ENCODE results near the gene ASTN1.
A peak's percentile ranks its signal among the peaks of the same experiment; 100 is the strongest.

The ASTN1 gene

DNA sequence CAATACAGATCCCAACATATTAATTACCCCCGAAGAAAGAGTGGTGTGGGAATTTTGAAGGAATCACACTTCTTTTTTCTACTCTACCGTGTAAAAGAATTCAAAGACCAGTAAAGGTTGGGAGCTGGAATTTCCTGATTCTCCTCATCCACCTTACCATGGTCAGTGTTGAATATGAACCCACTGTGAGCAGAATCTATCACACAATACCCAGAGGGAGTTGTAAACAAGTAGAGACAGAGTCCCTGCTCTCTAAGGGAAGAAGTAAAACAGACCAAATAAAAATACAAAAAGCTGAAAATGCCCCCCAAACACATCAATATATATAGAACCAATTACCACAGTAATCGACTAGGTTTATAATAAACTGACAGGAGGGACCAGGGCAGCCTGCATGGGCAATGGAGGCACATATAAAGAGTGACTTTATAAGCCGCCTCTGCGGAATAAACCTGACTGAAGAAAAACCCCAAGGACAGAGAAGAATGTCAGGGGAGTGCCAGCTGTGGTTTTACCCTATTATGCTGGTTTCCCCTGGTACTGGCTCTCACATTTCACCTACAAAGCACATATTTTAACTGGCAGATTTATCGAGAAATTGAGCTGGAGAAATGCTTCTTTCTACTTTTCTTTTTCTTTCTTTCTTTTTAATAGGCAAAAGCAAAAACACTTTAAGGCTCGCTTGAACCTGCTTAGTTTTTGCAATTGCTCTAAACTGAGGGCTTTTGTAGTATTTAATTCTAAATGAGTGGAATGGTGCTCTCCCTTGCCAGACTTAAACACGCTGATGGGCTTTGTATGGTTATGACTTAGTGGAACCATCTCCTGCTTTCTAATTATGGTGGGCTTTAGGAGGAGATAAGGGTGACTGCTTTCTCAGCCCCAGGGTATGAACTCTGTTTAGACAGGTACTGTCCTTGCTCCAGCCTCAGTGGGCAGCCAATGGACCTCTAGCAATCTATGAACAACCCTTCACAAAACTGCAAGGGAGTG, 244.8 kb downstream of the ASTN1 start:
- Histone ChIP-seq H2BK12ac (ENCODE audit: low read length in 2 of 2) (no peak overlapping the region), H3K4me3 (ENCODE audit: insufficient read depth in 1 of 2, low read depth in 1 of 2, low read length in 2 of 2) (no peak overlapping the region), H4K8ac (ENCODE audit: low read length) (no peak overlapping the region), H3K36me3 (ENCODE audit: control insufficient read depth in 1 of 2, insufficient read depth in 2 of 2, low read depth in 1 of 2, low read length in 2 of 2) (no peaks in the 10 kb centered on the region), H3K4ac (ENCODE audit: low read depth in 1 of 2, low read length in 2 of 2) (no peak overlapping the region), H2BK120ac (ENCODE audit: low read depth, low read length) (no peak overlapping the region), H3K23ac (ENCODE audit: low read length in 2 of 2) (no peak overlapping the region), H3K79me1 (replicated peaks; ENCODE audit: low read length, poor library complexity, severe bottlenecking) (no peaks in the 10 kb centered on the region), H3K27ac (ENCODE audit: low read length, poor library complexity, severe bottlenecking) (no peak overlapping the region), H3K9me3 (ENCODE audit: control insufficient read depth, low read length) (no peaks in the 10 kb centered on the region), H3K4me2 (ENCODE audit: low read length, poor library complexity, severe bottlenecking) (no peak overlapping the region), H4K91ac (ENCODE audit: low read length) (no peak overlapping the region), H2AFZ (ENCODE audit: low read depth, low read length) (no peak overlapping the region), H3K9ac (ENCODE audit: low read length) (no peak overlapping the region), H2BK5ac (ENCODE audit: low read depth, low read length, poor library complexity, severe bottlenecking) (no peak overlapping the region), H3K4me1 (ENCODE audit: control insufficient read depth, insufficient read depth, low read depth, low read length) (no peaks in the 10 kb centered on the region), H3K18ac (ENCODE audit: low read depth in 1 of 2, low read length in 2 of 2) (no peak overlapping the region), H2BK15ac (ENCODE audit: low read depth, poor library complexity, severe bottlenecking) (no peak overlapping the region), H3K14ac (ENCODE audit: low read length in 2 of 2) (no peak overlapping the region), H3K27me3 (ENCODE audit: control insufficient read depth in 1 of 2, insufficient read depth in 1 of 2, low read length in 2 of 2) (peaks cover 4 to 21% of the 10 kb centered on the region in 2 experiments), H2AK5ac (ENCODE audit: low read length, severe bottlenecking) (no peak overlapping the region)
- DNase-seq: no peak
- 81% methylated on average over 6 of the region's 8 CpGs for WGBS

DNA sequence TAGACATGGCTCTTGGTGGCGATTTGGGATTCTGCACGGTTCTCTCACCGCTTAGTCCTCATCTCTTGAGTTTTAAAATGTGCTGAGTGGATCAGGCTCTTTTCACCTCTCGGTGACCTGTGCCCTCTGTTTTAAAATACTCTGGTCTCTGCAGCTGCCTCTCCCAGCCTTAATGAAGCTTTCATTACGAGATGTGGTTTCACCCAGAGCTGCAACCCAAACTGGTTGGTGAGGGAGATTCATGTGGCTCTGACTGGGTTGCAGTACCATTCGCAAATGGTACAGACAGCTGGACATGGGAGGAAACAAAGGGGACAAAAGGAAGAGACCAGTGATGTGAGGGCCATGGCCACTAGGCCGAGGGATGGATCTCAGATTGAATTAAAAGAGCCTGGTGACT, 258.9 kb downstream of the ASTN1 start:
- H4K8ac ChIP-seq (ENCODE audit: low read length): no peak overlapping the region
- H2AK5ac ChIP-seq (ENCODE audit: low read length, severe bottlenecking): no peak overlapping the region
- no peak overlapping the region for H3K9ac ChIP-seq (ENCODE audit: low read length)
- H3K4ac ChIP-seq (ENCODE audit: low read depth in 1 of 2, low read length in 2 of 2): no peak overlapping the region
- H2BK5ac ChIP-seq (ENCODE audit: low read depth, low read length, poor library complexity, severe bottlenecking): no peak overlapping the region
- no peak overlapping the region for H3K4me3 ChIP-seq (ENCODE audit: insufficient read depth in 1 of 2, low read depth in 1 of 2, low read length in 2 of 2)
- H3K79me1 ChIP-seq (replicated peaks; ENCODE audit: low read length, poor library complexity, severe bottlenecking): no peaks in the 10 kb centered on the region
- H2BK120ac ChIP-seq (ENCODE audit: low read depth, low read length): no peak overlapping the region
- no peak overlapping the region for H2AFZ ChIP-seq (ENCODE audit: low read depth, low read length)
- WGBS: 81% methylated on average over 7 of the region's 7 CpGs
- H3K36me3 ChIP-seq (ENCODE audit: control insufficient read depth in 1 of 2, insufficient read depth in 2 of 2, low read depth in 1 of 2, low read length in 2 of 2): no peaks in the 10 kb centered on the region
- no peak overlapping the region for H2BK12ac ChIP-seq (ENCODE audit: low read length in 2 of 2)
- no peaks in the 10 kb centered on the region for H3K4me1 ChIP-seq (ENCODE audit: control insufficient read depth, insufficient read depth, low read depth, low read length)
- H3K14ac ChIP-seq (ENCODE audit: low read length in 2 of 2): no peak overlapping the region
- H3K9me3 ChIP-seq (ENCODE audit: control insufficient read depth, low read length): no peaks in the 10 kb centered on the region
- H4K91ac ChIP-seq (ENCODE audit: low read length): no peak overlapping the region
- no peak overlapping the region for H3K4me2 ChIP-seq (ENCODE audit: low read length, poor library complexity, severe bottlenecking)
- peaks cover 32 to 53% of the 10 kb centered on the region in 2 experiments for H3K27me3 ChIP-seq (ENCODE audit: control insufficient read depth in 1 of 2, insufficient read depth in 1 of 2, low read length in 2 of 2)
- DNase-seq: no peak
- H3K18ac ChIP-seq (ENCODE audit: low read depth in 1 of 2, low read length in 2 of 2): no peak overlapping the region
- H3K27ac ChIP-seq (ENCODE audit: low read length, poor library complexity, severe bottlenecking): no peak overlapping the region
- no peak overlapping the region for H3K23ac ChIP-seq (ENCODE audit: low read length in 2 of 2)
- no peak overlapping the region for H2BK15ac ChIP-seq (ENCODE audit: low read depth, poor library complexity, severe bottlenecking)

DNA sequence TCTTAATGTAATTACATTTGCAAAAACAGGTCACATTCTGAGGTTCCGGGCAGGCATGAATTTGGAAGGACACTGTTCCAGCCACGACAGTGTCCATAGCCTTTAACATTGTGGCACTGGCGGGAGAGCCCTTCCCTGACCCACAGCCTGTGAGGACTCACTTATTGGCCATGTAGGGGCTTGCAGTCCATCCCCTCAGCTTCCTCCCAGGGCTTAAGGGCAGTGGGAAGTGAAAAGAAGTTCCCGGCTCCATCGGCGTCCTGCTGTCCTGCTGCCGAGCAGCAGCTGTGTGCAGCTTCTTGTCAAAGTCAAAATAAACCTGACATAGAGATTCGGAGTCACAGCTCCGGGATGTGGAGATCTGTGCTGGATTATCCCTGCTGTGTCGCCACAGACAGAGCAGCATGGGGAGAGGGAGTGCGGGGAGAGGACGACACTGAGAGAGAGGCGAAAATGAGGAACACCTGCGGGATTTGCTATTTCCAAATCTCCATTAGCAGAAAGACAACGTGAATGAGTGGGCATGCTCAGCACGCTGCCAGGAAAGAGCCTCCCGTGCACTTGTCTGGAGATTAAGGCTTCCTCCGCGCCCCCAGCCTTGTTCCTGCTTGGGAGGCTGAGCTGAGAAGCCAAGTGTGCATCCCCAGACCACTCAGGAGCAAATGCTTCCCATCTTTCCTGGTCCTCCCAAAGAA, 260.3 kb downstream of the ASTN1 start:
- H2AK5ac ChIP-seq (ENCODE audit: low read length, severe bottlenecking): no peak overlapping the region
- H3K27me3 ChIP-seq (ENCODE audit: control insufficient read depth in 1 of 2, insufficient read depth in 1 of 2, low read length in 2 of 2): peaks cover 39 to 61% of the 10 kb centered on the region in 2 experiments
- H3K23ac ChIP-seq (ENCODE audit: low read length in 2 of 2): no peak overlapping the region
- no peaks in the 10 kb centered on the region for H3K79me1 ChIP-seq (replicated peaks; ENCODE audit: low read length, poor library complexity, severe bottlenecking)
- no peak overlapping the region for H3K18ac ChIP-seq (ENCODE audit: low read depth in 1 of 2, low read length in 2 of 2)
- H2BK120ac ChIP-seq (ENCODE audit: low read depth, low read length): no peak overlapping the region
- no peak overlapping the region for H2AFZ ChIP-seq (ENCODE audit: low read depth, low read length)
- no peak overlapping the region for H3K9ac ChIP-seq (ENCODE audit: low read length)
- no peak overlapping the region for H4K91ac ChIP-seq (ENCODE audit: low read length)
- H2BK5ac ChIP-seq (ENCODE audit: low read depth, low read length, poor library complexity, severe bottlenecking): no peak overlapping the region
- no peaks in the 10 kb centered on the region for H3K4me1 ChIP-seq (ENCODE audit: control insufficient read depth, insufficient read depth, low read depth, low read length)
- 47% methylated on average over 19 of the region's 19 CpGs for WGBS
- no peak overlapping the region for H3K4me2 ChIP-seq (ENCODE audit: low read length, poor library complexity, severe bottlenecking)
- H3K4me3 ChIP-seq (ENCODE audit: insufficient read depth in 1 of 2, low read depth in 1 of 2, low read length in 2 of 2): peak overlapping the region in 1 of 2 experiments; percentile 17
- no peak for DNase-seq
- H3K36me3 ChIP-seq (ENCODE audit: control insufficient read depth in 1 of 2, insufficient read depth in 2 of 2, low read depth in 1 of 2, low read length in 2 of 2): no peaks in the 10 kb centered on the region
- no peak overlapping the region for H4K8ac ChIP-seq (ENCODE audit: low read length)
- no peak overlapping the region for H3K4ac ChIP-seq (ENCODE audit: low read depth in 1 of 2, low read length in 2 of 2)
- H2BK12ac ChIP-seq (ENCODE audit: low read length in 2 of 2): no peak overlapping the region
- no peak overlapping the region for H2BK15ac ChIP-seq (ENCODE audit: low read depth, poor library complexity, severe bottlenecking)
- H3K27ac ChIP-seq (ENCODE audit: low read length, poor library complexity, severe bottlenecking): no peak overlapping the region
- no peaks in the 10 kb centered on the region for H3K9me3 ChIP-seq (ENCODE audit: control insufficient read depth, low read length)
- no peak overlapping the region for H3K14ac ChIP-seq (ENCODE audit: low read length in 2 of 2)

DNA sequence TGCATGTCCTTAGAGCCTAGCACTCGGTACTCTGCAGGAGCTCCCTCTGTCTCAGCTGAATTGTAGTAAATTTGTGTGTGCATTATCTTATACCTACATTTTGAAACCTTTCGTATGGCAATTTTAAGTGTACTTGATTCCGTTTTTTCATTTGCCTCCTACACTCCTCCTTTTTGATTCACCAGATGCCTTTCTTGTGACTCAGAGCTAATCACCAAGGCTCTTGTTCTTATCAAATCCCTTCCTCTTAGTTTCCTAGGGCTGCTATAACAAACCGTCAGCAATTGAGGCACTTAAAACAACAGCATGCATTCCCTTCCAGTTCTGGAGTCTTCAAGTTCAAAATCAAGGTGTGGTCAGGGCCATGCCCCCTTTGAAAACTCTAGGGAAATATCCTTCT, 261.0 kb downstream of the ASTN1 start:
- no peak overlapping the region for H3K14ac ChIP-seq (ENCODE audit: low read length in 2 of 2)
- no peak overlapping the region for H2AFZ ChIP-seq (ENCODE audit: low read depth, low read length)
- no peak overlapping the region for H4K91ac ChIP-seq (ENCODE audit: low read length)
- H2BK12ac ChIP-seq (ENCODE audit: low read length in 2 of 2): no peak overlapping the region
- H2BK120ac ChIP-seq (ENCODE audit: low read depth, low read length): no peak overlapping the region
- H3K9ac ChIP-seq (ENCODE audit: low read length): no peak overlapping the region
- H3K9me3 ChIP-seq (ENCODE audit: control insufficient read depth, low read length): no peaks in the 10 kb centered on the region
- no peak overlapping the region for H2BK5ac ChIP-seq (ENCODE audit: low read depth, low read length, poor library complexity, severe bottlenecking)
- H3K23ac ChIP-seq (ENCODE audit: low read length in 2 of 2): no peak overlapping the region
- no peaks in the 10 kb centered on the region for H3K4me1 ChIP-seq (ENCODE audit: control insufficient read depth, insufficient read depth, low read depth, low read length)
- no peak overlapping the region for H4K8ac ChIP-seq (ENCODE audit: low read length)
- no peak overlapping the region for H3K18ac ChIP-seq (ENCODE audit: low read depth in 1 of 2, low read length in 2 of 2)
- peaks cover 39 to 68% of the 10 kb centered on the region in 2 experiments for H3K27me3 ChIP-seq (ENCODE audit: control insufficient read depth in 1 of 2, insufficient read depth in 1 of 2, low read length in 2 of 2)
- no peak overlapping the region for H3K27ac ChIP-seq (ENCODE audit: low read length, poor library complexity, severe bottlenecking)
- no peaks in the 10 kb centered on the region for H3K36me3 ChIP-seq (ENCODE audit: control insufficient read depth in 1 of 2, insufficient read depth in 2 of 2, low read depth in 1 of 2, low read length in 2 of 2)
- DNase-seq: no peak
- no peak overlapping the region for H3K4ac ChIP-seq (ENCODE audit: low read depth in 1 of 2, low read length in 2 of 2)
- H2BK15ac ChIP-seq (ENCODE audit: low read depth, poor library complexity, severe bottlenecking): no peak overlapping the region
- no peak overlapping the region for H3K4me3 ChIP-seq (ENCODE audit: insufficient read depth in 1 of 2, low read depth in 1 of 2, low read length in 2 of 2)
- 46% methylated on average over 3 of the region's 4 CpGs for WGBS
- H2AK5ac ChIP-seq (ENCODE audit: low read length, severe bottlenecking): no peak overlapping the region
- H3K4me2 ChIP-seq (ENCODE audit: low read length, poor library complexity, severe bottlenecking): no peak overlapping the region
- no peaks in the 10 kb centered on the region for H3K79me1 ChIP-seq (replicated peaks; ENCODE audit: low read length, poor library complexity, severe bottlenecking)

Data from mesenchymal stem cell (in vitro differentiated cells and primary cell).